ENCODE data around the gene GNAQ. TPM values are rescaled to one million over a fixed set of nuclear protein-coding genes. Genes with fewer than 3 reads are reported as not detected.

GNAQ gene
- total RNA-seq, 1 experiment from 2014 or later, result 28.7 TPM

- Histone ChIP-seq H3K9ac (ENCODE audit: low read length) (no peak overlapping the region), H3K27ac (ENCODE audit: low read depth, low read length) (no peak overlapping the region), H2AFZ (ENCODE audit: low read depth, low read length, poor library complexity, severe bottlenecking) (no peak overlapping the region), H3K4me1 (ENCODE audit: control insufficient read depth in 1 of 2, insufficient read depth in 2 of 2, low read length in 2 of 2) (no peaks in the 10 kb centered on the region), H3K9me2 (ENCODE audit: insufficient read depth) (no peaks in the 10 kb centered on the region), H3K9me3 (ENCODE audit: control insufficient read depth in 1 of 2, insufficient read depth in 1 of 2, low read depth in 1 of 2, low read length in 2 of 2) (no peaks in the 10 kb centered on the region), H4K20me1 (ENCODE audit: insufficient read depth) (no peaks in the 10 kb centered on the region), H3K79me2 (ENCODE audit: insufficient read depth, low read length) (no peaks in the 10 kb centered on the region), H3K4me3 (replicated peaks in 1 of 2; ENCODE audit: low read depth in 1 of 2, low read length in 2 of 2) (no peak overlapping the region), H3K36me3 (ENCODE audit: control insufficient read depth in 1 of 2, insufficient read depth in 2 of 2, low read length in 2 of 2) (no peaks in the 10 kb centered on the region), H3K4me2 (ENCODE audit: low read length) (no peak overlapping the region), H3K27me3 (ENCODE audit: insufficient read depth, low read length) (peaks cover 10% of the 10 kb centered on the region; the same call in 1 of the 2 replicates)
- ChIA-PET CTCF (interaction anchor here (3.3 kb wide), 1 partner anchor 9 kb away, joined by 21 read pairs; no protein-coding TSS in a partner anchor), RAD21 (ENCODE audit: low non-redundant PET in 1 of 2, low total read pairs in 2 of 2, uncharacterized antibody in 2 of 2, unreplicated experiment in 2 of 2) (interaction anchor here in 1 of 2 experiments (2.1 kb wide), 1 partner anchor 9 kb away, joined by 5 read pairs; no protein-coding TSS in a partner anchor), POLR2A (no interaction called here)
- no peak for ATAC-seq
- DNase-seq (ENCODE audit: low read depth, low spot score), result no peak
- no peak for TF ChIP-seq ZNF274 (IDR thresholded peaks at IDR 0.05; ENCODE audit: low read depth, low read length)
- no peak for TF ChIP-seq CTCF (IDR thresholded peaks at IDR 0.05 in 2 of 3, conservative IDR thresholded peaks at IDR 0.05 in 1 of 3; ENCODE audit: borderline replicate concordance in 1 of 3, insufficient read depth in 1 of 3, low read depth in 2 of 3, low read length in 2 of 3)
- no peak for TF ChIP-seq ATF3 (IDR thresholded peaks at IDR 0.05)
- TF ChIP-seq SRF (IDR thresholded peaks at IDR 0.05; ENCODE audit: low read depth), result no peak
- BruUV-seq (replicated peaks), result no TSS peak
- intact Hi-C loops (cut with micrococcal nuclease), result no loop called here
Observed at GRCh38 chr9:78044189-78044588, 12.6 kb upstream of the GNAQ start.

GRCh38 chr9:78041971-78042370 is 10.4 kb upstream of the GNAQ start:
- no peaks in the 10 kb centered on the region for H3K36me3 ChIP-seq (ENCODE audit: control insufficient read depth in 1 of 2, insufficient read depth in 2 of 2, low read length in 2 of 2)
- ChIA-PET CTCF (no interaction called here), POLR2A (no interaction called here), RAD21 (ENCODE audit: low non-redundant PET in 1 of 2, low total read pairs in 2 of 2, uncharacterized antibody in 2 of 2, unreplicated experiment in 2 of 2) (no interaction called here)
- no peaks in the 10 kb centered on the region for H4K20me1 ChIP-seq (ENCODE audit: insufficient read depth)
- H3K4me1 ChIP-seq (ENCODE audit: control insufficient read depth in 1 of 2, insufficient read depth in 2 of 2, low read length in 2 of 2), result no peaks in the 10 kb centered on the region
- DNase-seq (ENCODE audit: low read depth, low spot score) (no peak), ATAC-seq (no peak)
- no peak overlapping the region for H3K4me3 ChIP-seq (replicated peaks in 1 of 2; ENCODE audit: low read depth in 1 of 2, low read length in 2 of 2)
- H3K27me3 ChIP-seq (ENCODE audit: insufficient read depth, low read length), result peaks cover 10% of the 10 kb centered on the region; the same call in 1 of the 2 replicates
- no peaks in the 10 kb centered on the region for H3K9me3 ChIP-seq (ENCODE audit: control insufficient read depth in 1 of 2, insufficient read depth in 1 of 2, low read depth in 1 of 2, low read length in 2 of 2)
- no TSS peak for BruUV-seq (replicated peaks)
- intact Hi-C loops (cut with micrococcal nuclease), result no loop called here
- H3K4me2 ChIP-seq (ENCODE audit: low read length), result no peak overlapping the region
- H3K79me2 ChIP-seq (ENCODE audit: insufficient read depth, low read length), result no peaks in the 10 kb centered on the region
- no peak overlapping the region for H3K27ac ChIP-seq (ENCODE audit: low read depth, low read length)
- no peak for TF ChIP-seq SIN3A (IDR thresholded peaks at IDR 0.05; ENCODE audit: low read depth)
- no peak for TF ChIP-seq FOSL1 (IDR thresholded peaks at IDR 0.05; ENCODE audit: low read depth)
- TF ChIP-seq REST (IDR thresholded peaks at IDR 0.05; ENCODE audit: low read depth), result no peak
- no peak for TF ChIP-seq ZNF274 (IDR thresholded peaks at IDR 0.05; ENCODE audit: low read depth, low read length)
- TF ChIP-seq ELF1 (IDR thresholded peaks at IDR 0.05; ENCODE audit: borderline replicate concordance, low read depth), result no peak
- no peak for TF ChIP-seq CEBPB (IDR thresholded peaks at IDR 0.05; ENCODE audit: low read depth)
- no peak for TF ChIP-seq EGR1 (IDR thresholded peaks at IDR 0.05; ENCODE audit: low read depth)
- no peak overlapping the region for H3K9ac ChIP-seq (ENCODE audit: low read length)
- H2AFZ ChIP-seq (ENCODE audit: low read depth, low read length, poor library complexity, severe bottlenecking), result no peak overlapping the region
- no peaks in the 10 kb centered on the region for H3K9me2 ChIP-seq (ENCODE audit: insufficient read depth)
